Measurements from ENCODE around the gene KIF3A.

KIF3A gene

DNA sequence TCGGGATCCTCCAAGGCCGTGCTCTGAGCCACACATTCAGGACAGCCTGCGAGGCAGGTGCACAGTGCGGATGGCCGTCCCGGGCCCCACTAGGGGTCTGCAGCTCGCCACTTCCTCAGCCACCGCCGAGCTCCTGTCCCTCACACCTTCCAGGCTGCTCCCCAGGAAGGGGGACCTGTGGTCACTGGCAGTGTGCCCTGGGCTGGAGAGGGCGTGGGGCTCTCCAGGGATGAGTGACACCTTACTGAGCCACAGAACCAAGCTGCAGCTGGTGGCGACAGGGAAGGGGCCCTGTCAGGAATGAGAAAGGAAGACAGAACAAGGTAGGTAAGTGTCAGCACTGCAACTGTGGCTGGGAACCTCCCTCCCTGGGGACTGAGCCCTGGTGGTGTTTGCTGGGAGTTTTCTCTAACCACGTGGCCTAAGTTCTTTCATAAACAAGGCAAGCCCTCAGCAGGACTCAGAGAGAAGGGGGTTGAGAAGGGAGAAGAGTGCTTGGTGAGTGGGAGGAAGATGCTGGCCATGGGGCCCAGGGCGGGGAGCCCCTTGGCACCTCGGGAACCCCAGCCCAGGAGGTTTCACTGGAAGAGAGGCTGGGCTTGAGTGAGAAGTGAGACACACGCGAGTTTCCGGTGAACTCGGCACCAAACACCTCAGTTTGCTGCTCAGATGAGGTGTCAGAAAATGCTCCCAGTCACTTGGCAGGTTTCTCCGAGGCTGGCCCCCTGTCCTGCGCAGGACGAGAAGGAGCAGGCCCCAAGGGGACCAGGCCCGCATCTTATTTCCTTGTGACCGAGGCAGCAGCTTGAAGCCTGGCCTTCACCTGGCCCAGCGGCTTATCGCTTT lies 74.2 kb downstream of the KIF3A start:
- DNase-seq (ENCODE audit: low read depth), result no peak

DNA sequence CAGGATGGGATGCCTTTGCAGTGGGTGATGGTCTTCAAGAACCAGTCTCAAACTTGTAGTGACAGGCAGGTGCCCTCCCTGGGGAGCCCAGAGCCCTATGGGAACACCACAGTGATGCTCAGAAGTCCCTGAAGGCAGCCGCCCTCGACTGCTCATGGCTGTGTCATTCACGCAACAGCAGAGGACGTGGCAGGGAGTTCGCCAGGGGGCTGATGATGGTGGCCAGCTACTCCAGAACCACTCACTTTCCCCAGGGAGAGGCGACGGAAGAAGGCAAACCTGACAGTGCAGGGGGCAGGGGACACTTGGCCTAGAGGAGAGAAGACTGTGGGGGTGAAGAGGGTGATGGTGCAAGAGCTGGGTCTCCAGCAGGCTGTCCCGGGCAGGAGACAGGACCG lies 75.3 kb downstream of the KIF3A start:
- DNase-seq (ENCODE audit: low read depth), result no peak

DNA sequence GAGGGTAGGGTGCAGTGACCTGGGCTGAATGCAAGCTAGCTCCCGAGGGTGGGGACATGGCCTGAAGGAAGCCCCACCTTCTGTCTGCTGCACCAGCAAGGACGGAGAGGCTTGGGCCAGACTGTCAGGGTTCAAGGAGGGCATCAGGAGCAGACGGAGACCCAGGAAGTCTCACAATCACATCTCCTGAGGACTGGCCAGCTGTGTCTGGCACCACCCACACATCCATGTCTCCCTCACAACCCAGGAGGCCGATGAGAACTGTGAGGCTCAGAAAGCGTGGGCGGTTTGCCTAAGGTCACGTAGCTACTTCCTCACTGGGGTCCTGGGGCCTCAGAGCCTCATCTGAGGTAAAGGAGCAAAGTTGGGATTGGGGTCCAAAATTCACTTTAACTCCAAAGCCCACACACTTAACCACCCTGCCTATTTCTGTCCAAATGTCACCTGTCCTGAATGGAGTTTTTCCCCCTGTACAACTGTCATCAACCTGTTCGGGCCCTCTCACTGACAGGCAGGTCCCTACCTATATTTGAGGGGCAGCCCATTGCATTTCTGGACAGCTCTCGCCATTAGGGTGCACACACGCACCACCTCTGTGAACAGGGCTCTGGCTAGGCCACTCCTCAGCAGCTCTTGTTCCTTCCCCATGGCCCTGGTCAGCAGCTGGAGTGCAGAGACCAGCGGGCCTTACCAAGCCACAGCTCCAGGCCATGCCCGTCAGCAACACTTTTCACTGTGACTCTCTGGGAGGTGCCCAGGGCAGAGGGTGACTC lies 75.9 kb downstream of the KIF3A start:
- DNase-seq (ENCODE audit: low read depth), result no peak

DNA sequence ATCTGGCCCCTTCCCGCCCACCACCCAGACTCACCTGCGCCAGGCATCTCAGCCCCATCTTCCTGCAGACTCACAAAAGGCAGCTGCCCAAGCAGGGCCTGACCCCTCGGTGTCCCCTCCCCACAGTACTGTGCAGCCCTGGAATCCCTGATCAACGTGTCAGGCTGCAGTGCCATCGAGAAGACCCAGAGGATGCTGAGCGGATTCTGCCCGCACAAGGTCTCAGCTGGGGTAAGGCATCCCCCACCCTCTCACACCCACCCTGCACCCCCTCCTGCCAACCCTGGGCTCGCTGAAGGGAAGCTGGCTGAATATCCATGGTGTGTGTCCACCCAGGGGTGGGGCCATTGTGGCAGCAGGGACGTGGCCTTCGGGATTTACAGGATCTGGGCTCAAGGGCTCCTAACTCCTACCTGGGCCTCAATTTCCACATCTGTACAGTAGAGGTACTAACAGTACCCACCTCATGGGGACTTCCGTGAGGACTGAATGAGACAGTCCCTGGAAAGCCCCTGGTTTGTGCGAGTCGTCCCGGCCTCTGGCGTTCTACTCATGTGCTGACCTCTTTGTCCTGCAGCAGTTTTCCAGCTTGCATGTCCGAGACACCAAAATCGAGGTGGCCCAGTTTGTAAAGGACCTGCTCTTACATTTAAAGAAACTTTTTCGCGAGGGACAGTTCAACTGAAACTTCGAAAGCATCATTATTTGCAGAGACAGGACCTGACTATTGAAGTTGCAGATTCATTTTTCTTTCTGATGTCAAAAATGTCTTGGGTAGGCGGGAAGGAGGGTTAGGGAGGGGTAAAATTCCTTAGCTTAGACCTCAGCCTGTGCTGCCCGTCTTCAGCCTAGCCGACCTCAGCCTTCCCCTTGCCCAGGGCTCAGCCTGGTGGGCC lies 77.5 kb downstream of the KIF3A start:
- DNase-seq (ENCODE audit: low read depth), result no peak

DNA sequence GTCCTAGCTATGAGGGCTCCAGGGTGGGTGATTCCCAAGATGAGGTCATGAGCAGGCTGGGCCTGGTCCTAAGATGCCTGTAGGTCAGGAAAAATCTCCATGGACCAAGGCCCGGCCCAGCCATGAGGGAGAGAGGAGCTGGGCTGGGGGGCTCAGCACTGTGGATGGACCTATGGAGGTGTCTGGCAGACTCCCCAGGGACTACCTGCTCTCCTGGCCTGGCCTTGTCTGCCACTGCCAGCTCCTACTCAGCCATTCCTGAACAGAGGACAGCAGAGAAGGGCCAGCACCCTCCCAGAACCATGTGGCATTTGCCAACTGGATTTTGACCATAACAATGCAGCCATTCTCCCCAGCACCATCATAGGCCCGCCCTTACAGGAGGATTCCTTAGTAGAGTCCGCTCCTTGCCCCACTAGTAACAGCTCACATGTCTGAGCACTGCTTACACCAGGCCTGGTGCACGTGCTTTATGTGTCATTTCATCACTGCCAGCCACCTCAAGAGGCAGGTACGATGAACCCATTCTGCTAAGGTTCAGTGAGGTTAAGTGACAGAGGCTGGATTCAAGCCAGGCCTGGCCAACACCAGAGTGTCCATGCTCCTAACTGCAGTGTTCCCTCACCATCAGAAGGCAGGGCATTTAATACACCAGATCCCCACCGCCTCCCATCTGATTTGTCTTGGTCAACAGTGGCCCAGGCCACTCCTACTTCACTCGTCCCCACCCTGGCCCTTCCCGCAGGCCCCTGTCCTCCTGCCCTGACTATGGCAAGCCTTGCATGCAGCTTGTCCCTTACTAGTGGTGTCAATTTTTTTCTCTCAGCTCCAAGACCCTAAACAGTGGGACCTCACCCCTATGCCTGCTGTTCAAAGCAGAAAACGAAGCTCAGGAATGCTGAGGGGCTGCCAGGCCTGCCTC lies 78.7 kb downstream of the KIF3A start:
- no peak for DNase-seq (ENCODE audit: low read depth)

DNA sequence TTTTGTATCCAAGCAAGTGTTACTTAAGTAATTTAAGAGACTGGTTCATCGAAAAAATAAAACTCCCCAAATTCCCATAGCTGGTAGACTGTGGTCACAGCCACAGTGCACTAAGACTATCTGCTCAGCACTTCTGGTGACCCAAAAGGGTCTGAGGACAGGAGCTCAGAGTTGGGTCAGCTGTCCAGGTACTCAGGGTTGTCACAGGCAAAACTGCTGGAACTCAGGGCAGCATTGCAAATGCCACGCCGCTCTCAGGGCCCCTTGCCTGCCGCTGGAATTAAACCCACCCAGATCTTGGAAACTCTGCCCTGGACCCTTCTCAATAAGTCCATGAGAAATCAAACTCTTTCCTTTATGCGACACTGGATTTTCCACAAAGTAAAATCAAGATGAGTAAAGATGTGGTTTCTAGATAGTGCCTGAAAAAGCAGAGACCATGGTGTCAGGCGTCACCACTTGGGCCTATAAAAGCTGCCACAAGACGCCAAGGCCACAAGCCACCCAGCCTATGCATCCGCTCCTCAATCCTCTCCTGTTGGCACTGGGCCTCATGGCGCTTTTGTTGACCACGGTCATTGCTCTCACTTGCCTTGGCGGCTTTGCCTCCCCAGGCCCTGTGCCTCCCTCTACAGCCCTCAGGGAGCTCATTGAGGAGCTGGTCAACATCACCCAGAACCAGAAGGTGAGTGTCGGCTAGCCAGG lies 79.5 kb downstream of the KIF3A start, which contains the start of gene IL13:
Gene IL13 (plus strand): TSS at position 498 of the 705 bp plus-strand sequence. CDS start 14 bp downstream, at position 512.
- no peak for DNase-seq (ENCODE audit: low read depth)

DNA sequence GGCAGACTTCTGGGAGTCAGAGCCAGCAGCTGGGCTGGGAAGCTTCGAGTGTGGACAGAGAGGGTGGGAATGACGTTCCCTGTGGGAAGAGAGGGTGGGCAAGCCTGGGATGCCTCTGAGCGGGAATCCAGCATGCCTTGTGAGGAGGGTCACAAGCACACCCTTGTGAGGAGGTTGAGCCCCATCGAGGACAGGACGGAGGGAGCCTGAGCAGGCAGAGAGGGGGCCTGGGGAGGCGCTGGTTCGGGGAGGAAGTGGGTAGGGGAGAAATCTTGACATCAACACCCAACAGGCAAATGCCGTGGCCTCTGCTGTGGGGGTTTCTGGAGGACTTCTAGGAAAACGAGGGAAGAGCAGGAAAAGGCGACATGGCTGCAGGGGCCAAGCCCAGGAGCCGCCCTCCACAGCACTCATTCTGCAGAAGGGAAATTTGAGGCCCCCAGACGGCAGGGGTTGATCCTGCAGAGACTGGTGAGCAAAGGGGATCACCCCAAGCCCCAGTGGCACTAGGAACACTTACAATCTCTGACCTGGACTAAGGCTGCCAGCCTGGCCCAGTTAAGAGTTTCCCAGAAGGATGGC lies 80.5 kb downstream of the KIF3A start:
- DNase-seq (ENCODE audit: low read depth), result no peak

- no peak for DNase-seq (ENCODE audit: low read depth)
These were observed 81.2 kb downstream of the KIF3A start for GRCh38 chr5:132655821-132656773.

DNA sequence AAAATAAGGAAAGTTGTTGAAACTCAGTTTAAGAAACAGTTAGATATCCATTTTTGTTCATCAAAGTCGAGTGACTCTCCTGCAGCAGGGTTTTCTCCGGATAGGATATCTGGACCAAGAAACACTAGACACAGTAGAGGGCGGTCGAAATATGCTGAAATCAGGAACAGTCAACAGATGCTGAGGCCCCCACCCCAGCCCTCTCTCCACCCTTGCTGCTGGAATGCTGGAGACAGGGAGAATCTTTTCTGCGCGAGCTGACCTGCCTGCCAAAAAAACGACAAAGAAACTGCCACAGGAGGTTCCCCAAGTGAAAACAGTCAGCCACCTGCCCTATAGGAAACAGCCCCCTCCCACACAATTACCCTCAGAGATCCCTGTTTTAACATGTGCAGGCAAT lies 83.6 kb downstream of the KIF3A start:
- no peak for DNase-seq (ENCODE audit: low read depth)

DNA sequence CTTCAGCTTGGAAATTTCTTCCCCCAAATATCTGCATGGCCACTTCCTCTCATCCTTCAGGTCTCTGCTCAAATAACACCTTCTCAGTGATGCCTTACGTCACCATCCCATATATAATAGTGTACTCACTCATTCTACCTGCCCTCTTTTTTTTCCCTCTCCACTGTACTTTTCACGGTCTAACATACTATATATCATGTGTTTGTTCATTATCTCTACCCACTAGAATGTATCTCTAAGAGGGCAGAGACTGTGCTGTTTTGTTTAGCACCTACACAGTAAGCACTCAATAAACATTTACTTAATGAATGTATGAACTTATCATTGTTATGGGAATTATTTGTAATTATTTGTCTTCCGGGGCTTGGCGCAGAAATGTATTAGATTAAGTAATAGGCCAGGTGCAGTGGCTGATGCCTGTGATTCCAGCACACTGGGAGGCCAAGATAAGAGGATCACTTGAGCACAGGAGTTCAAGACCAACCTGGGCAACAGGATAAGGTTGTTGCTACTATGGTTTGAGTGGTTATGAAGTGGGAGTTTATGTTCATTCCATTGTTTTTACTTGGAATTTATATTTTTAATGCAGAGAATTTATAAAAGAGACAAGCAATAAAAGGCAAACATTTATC lies 85.4 kb downstream of the KIF3A start:
- no peak for DNase-seq (ENCODE audit: low read depth)

DNA sequence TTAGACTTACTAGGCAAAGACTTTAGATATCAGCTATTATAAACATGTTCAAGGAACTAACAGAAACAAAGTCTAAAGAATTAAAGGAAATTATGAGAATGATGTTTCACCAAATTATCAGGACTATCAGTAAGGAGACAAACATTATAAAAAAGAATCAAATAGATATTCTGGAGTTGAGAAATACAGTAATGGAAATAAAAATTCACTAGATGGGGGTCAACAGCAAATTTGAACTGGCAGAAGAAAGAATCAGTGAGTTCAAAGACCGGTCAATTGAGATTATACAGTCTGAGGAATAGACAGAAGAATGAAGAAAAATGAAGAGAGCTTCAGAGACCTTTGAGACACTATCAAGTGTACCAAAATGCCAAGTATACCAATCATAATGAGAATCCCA lies 89.0 kb downstream of the KIF3A start:
- no peak for DNase-seq (ENCODE audit: low read depth)

DNA sequence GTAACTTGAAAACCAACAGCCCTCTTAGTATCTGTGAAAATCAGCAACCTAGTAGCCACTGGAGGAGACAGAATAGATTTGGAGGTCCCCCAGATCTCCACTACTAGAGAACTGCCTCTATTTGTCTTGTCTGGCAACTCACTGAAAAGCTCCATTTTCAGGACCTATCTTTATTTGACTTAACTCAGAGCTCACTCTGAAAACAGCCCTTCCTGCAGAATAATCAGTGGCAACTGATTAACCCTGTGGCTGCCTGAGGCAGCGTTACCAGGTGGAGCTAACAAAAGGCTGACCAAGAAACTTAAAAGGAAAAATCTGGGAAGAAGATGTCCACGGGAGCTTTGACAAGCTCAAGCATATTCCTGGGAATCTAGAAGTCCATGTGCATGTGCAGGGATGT lies 89.9 kb downstream of the KIF3A start:
- DNase-seq (ENCODE audit: low read depth), result no peak

DNA sequence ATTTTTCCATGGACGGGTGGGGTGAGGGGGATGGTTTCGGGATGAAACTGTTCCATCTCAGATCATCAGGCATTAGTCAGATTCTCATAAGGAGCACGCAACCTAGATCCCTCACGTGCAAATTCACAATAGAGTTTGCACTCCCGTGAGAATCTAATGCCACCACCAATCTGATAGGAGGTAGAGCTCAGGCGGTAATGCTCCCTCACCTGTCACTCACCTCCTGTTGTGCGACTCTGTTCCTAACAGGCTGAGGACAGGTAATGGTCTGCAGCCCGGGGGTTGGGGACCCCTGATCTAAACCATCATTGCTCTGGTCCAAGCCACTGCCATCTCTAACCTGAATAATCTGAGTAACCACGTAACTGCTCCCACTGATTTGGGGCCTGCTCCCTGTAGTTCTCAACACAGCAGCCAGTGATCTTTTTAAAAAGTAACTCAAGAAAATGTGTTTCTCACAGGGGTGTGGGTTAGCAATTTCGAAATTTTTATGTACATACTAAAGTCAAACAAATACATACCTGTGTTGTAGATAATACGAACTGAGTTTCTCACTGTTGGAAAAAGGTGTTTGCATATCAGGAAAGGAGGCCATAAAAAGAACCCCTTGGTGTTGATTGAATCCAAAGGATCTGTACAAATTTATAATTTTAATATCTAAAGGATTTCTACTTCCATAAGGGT lies 90.6 kb downstream of the KIF3A start:
- no peak for DNase-seq (ENCODE audit: low read depth)

DNA sequence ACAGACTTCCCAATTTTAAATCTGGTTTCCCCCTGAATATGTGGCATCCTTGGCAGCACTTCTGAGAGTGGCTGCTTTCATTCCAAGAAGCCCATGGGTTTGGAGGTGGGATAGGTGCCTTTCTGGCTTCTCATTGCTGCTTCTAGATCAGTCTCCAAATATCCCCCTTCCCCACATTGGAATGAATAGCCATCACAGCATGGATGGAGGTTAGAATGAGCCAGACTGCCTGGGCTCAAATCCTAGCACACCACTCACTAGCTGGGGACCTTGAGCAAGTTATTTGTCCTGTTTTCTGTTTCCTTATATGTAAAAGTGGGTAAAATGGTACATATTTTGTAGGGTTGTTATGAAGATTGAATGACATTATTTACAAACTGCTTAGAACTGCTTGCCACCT lies 93.2 kb downstream of the KIF3A start:
- no peak for DNase-seq (ENCODE audit: low read depth)
